KBM-7 (cell line): ENCODE results near the gene DUSP23.
A peak's percentile ranks its signal among the peaks of the same experiment; 100 is the strongest.

Experiments
- DNase-seq: peaks from one replicate; pipeline ENCODE4 v3.0.0-alpha.2; 2015
- in situ Hi-C: fragments of 300-500 bp; cut with MboI; formaldehyde crosslinking; loops from 2 replicates; pipeline ENCODE4 v1.14.3; 2020; ENCODE audit warnings: low sequenced_read_pairs, low pct_unique_long_range_greater_than_20kb, mixed read lengths

DUSP23 gene

DNA sequence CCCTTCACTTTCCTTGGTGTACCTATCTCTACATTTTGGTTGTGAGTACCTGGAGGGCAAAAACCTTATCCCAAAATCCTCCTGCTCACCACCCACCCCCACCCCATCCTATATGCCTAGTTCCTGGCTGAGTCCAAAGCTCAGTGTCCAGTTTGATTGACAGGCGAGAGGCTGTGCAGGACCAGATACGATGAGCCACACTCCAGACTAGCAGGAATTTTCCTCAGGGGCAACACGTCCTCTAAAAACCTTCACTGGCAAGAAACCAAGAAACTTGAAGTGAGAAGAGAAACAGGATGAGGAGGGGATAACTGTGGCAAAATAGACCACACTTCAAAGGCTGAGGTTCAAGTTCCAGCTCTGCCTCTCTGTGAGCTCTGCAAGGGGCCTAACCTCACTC, 44.8 kb downstream of the DUSP23 start:
- no peak for DNase-seq

GRCh38 chr1:159826441-159827101, 45.8 kb downstream of the DUSP23 start, which contains the start of gene SLAMF8:
SLAMF8 (plus strand) TSS chr1:159826873; CDS start chr1:159826899, 26 bp downstream.
- DNase-seq = peak; percentile 31
- in situ Hi-C loops = no loop called here

More for the DNA sequence above, 44.8 kb downstream of the DUSP23 start:
- in situ Hi-C loops = no loop called here

- no peak for DNase-seq
- in situ Hi-C loops = no loop called here
Measured at GRCh38 chr1:159827102-159827490, 46.3 kb downstream of the DUSP23 start.

GRCh38 chr1:159827549-159827948, 46.8 kb downstream of the DUSP23 start:
- no peak for DNase-seq
- in situ Hi-C loops = no loop called here

GRCh38 chr1:159828176-159828575, 47.4 kb downstream of the DUSP23 start:
- DNase-seq = no peak
- in situ Hi-C loops = no loop called here

DNA sequence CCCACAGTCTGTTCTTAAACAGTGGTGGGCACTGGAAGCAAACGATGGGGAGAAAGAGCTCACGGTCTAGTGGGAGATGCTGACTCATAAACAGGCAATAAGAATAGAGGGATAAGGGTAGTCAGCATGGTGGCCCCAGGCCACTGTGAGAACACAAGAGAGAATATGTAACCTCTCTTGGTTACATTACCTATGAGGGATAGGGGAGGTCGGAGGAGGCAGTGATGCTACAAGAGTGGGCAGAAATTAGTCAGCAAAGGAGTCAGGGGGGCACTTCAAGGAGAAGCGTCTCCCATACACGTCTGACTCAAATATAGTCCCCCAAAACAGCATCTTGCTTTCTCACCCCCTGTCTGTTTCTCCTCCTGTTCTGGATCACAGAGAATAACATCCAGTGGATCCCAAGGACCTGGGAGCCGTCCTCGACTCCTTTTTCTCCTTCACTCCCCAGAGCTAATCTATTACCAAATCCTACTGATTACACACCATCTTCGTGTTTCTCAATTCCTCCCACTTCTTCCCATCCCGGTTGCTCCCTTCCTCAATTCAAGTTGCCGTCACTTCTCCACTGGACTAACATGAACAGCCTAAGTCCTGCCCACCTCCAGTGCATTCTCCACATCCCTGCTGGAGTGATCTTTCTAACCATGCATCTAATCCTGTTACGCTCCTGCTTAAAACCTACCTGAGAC, 48.0 kb downstream of the DUSP23 start:
- in situ Hi-C loops = no loop called here
- DNase-seq = no peak

DNA sequence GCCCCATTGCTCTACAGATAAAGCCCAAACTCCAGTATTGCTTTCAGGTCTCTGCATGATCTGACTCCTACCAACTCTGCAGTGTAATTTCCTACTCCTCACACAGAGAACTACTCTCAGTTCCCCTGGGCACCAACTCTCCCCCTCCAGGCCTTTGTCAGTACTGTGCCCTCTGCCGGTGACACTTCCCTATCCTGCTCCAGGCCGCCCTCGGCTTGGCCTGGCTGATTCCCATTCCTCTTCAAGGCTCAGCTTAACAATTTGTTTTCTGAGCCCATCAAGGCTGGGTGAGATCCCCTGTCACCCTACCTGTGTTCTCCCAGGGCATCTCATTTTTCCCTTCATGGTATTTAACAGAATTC, 48.5 kb downstream of the DUSP23 start:
- peak; percentile 55 for DNase-seq
- in situ Hi-C loops = no loop called here

- DNase-seq = no peak
- in situ Hi-C loops = no loop called here
Measured at GRCh38 chr1:159829822-159830465, 49.2 kb downstream of the DUSP23 start.

DNA sequence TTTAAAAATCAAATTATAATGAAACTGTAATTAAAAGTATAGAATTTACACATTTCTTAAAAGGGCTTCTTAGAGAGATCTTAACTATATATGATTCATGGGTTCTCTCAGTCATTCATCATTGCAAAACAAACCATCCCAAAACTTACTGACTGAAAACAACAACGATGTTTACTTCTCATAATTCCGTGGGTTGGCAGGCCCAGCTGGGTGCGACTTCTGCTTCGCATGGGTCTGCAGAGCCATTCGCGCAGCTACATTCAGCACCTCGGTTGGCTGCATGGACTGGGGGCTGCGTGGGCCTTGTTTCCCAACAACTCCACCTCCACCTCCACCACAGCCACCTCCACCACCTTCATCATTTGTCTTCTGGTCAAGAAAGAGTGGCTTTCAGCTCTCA, 50.0 kb downstream of the DUSP23 start:
- DNase-seq = no peak
- in situ Hi-C loops = no loop called here

DNA sequence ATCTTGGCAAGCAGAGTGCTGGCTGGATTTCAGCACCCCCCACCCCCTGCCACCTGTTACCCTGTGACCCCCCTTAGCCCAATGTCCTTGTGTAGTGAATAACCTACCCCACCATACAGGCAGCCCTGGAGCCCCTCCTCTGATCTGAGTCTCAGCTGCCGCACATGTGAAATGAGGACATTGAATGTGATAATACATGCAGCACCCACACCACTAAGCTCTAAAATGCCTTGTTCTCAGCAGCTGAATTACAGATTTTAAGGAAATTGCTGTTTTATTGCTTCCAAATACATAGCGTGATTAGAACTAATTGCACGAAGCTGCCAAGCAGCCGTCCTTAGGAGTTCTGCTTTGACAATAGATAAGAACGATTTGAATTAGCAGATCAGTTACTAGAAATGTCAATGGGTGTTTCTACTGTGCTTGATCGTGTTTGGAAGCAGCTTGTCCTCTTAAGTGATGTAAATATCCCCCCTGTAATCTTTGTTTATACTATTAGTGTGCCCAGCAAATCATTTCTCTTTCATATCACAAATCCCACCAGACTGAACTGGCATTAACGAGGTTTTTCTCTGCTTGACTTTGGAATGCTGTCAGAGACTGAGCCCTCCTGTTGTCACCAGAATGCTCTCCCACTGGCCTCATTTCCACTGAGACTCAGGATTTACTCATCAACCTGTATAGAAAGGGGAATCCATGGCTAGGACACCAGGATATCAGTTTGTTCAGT, 50.8 kb downstream of the DUSP23 start:
- no peak for DNase-seq
- in situ Hi-C loops = no loop called here
